Epithelial cell of esophagus (primary cell): ENCODE data around the gene GLS.
A peak's percentile ranks its signal among the peaks of the same experiment; 100 is the strongest.

Experiments used
- DNase-seq: peaks from one replicate; pipeline ENCODE4 v3.0.0; 2010; ENCODE audit warnings: low read depth
- H3K4me3 ChIP-seq: 2 replicates; pipeline ENCODE4 v1.5.1; 2011; ENCODE audit warnings: mild to moderate bottlenecking, low read length, control low read depth
- CTCF ChIP-seq: IDR thresholded peaks from 2 replicates; pipeline ENCODE4 v1.5.1; 2011; ENCODE audit warnings: low read depth, mild to moderate bottlenecking, low read length, control low read depth, inconsistent platforms; ENCODE audit not compliant: insufficient read depth; ENCODE audit errors: missing control alignments

GLS gene

GRCh38 chr2:190997526-190998113 lies 117.0 kb downstream of the GLS start:
- DNase-seq, result no peak
- no peak for TF ChIP-seq CTCF
- no peak overlapping the region for H3K4me3 ChIP-seq

- H3K4me3 ChIP-seq, result no peak overlapping the region
- TF ChIP-seq CTCF, result no peak
- DNase-seq, result no peak
These were observed 118.4 kb downstream of the GLS start for GRCh38 chr2:190999058-190999457.

GRCh38 chr2:190999949-191000665 lies 119.5 kb downstream of the GLS start:
- no peak for DNase-seq
- TF ChIP-seq CTCF, result no peak
- H3K4me3 ChIP-seq, result no peak overlapping the region

- no peak for TF ChIP-seq CTCF
- H3K4me3 ChIP-seq, result no peak overlapping the region
These were observed 120.4 kb downstream of the GLS start for GRCh38 chr2:191001032-191001431.

GRCh38 chr2:191001624-191002023 lies 121.0 kb downstream of the GLS start:
- DNase-seq, result no peak
- H3K4me3 ChIP-seq, result no peak overlapping the region
- TF ChIP-seq CTCF, result no peak

More at GRCh38 chr2:191001032-191001431, 120.4 kb downstream of the GLS start:
- peak; percentile 97 for DNase-seq

- no peak overlapping the region for H3K4me3 ChIP-seq
- no peak for DNase-seq
- no peak for TF ChIP-seq CTCF
These were observed 123.0 kb downstream of the GLS start for GRCh38 chr2:191003405-191004309.
